VCaP (cell line): Measurements from ENCODE around the gene SH2D3C.

ENCODE experiments used
- H3K27ac ChIP-seq: fragments of 450-650 bp; 2 replicates; pipeline ENCODE4 v1.5.1; 2017
- CTCF ChIP-seq: fragments of 450-650 bp; conservative IDR thresholded peaks from 2 replicates; pipeline ENCODE4 v1.5.1; 2017; ENCODE audit warnings: mild to moderate bottlenecking, moderate library complexity

SH2D3C gene

DNA sequence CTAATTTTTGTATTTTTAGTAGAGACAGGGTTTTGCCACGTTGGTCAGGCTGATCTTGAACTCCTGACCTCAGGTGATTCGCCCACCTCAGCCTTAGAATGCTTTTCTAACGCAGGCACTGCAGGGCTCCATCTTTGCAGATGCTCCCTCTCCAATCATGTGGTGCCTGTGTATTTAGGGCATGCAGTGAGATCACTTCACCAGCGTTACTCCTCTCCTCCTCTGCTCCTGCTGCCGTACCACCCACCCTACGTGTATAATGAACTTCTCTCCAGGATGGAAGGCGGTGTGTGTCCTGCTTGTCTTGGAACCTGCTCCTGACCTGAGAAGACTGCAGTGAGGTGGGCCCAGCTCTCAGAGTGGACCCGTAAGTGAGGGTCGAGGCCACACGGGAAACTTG, 85.3 kb downstream of the SH2D3C start:
- no peak for TF ChIP-seq CTCF
- no peak overlapping the region for H3K27ac ChIP-seq

DNA sequence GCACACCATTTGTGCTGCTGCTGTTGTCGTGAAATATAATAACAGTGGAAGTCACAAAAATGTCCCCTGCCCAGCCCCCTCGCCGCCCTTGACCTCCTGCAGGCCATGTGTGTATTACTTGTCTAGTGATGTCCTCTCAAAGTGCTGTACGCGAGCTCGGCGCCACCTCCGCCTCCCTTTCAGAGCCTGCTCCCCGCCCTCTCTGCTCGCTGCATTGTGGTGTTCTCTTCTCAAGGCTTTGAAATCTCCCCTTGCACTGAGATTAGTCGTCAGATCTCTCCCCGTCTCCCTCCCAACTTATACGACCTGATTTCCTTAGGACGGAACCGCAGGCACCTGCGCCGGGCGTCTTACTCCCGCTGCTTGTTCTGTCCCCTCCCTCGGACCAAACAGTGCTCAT, 86.4 kb downstream of the SH2D3C start:
- no peak for TF ChIP-seq CTCF

DNA sequence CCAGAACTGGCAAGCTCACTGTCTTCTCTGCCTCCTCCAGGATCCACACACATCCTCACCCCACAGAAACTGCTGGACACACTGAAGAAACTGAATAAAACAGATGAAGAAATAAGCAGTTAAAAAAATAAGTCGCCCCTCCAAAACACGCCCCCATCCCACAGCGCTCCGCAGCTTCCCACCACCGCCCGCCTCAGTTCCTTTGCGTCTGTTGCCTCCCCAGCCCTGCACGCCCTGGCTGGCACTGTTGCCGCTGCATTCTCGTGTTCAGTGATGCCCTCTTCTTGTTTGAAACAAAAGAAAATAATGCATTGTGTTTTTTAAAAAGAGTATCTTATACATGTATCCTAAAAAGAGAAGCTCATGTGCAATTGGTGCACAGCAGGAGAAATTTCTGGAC, 87.7 kb downstream of the SH2D3C start:
- H3K27ac ChIP-seq, result no peak overlapping the region
- TF ChIP-seq CTCF, result no peak

More for the DNA sequence above, 86.4 kb downstream of the SH2D3C start:
- H3K27ac ChIP-seq, result no peak overlapping the region

- TF ChIP-seq CTCF, result no peak
- no peak overlapping the region for H3K27ac ChIP-seq
These were observed 89.0 kb downstream of the SH2D3C start for GRCh38 chr9:127689329-127690000.
